GM21367 (cell line): Measurements from ENCODE around the gene PARP16.
"Not testable (repeated sequence)": the region's sequence is repeated elsewhere in the genome, so short reads cannot be mapped to it uniquely, and the experiment has no call there.

Experiments
- ATAC-seq: cut with Tn5 transposase; IDR thresholded peaks from one replicate; pipeline ENCODE4 v1.9.1; 2021; ENCODE audit not compliant: unreplicated experiment

Gene PARP16

DNA sequence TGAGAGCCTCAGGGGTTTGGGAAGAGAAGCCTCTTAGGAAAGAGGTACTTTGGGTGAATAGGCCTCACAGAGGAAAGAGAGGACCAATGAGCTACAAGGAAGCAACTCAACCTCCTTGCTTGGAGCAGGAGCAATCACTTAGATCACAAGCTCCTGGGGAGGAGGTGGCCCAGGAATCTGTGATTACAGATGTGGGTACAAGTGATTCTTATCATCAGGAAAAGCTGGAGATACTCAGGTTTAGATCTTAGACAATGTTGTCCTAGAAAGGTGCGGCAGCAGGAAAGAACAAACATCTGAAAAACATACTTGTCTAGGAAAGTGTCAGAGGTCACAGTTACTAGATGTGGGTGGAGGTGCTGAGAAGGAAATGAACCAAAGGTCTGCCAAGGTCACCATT lies 8.2 kb downstream of the PARP16 start:
- ATAC-seq, result no peak

DNA sequence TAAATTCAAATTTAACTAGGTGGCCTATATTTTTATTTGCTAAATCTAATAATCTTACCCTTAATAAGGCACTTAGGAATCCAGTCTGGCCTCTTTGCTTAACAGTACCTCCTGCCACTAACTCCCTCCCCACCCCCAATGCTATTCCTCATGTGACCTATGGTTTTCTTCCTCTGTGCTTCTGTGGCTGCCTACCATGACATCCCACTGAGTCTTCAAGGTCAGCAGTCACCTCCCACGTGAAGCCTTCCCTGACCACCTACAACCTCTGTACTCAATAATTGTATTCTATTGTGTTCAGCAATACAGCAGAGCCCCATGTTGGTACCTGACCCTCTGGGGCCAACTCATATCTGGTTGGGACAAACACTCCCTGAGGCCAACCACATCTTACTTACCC lies 9.7 kb downstream of the PARP16 start:
- ATAC-seq, result no peak

DNA sequence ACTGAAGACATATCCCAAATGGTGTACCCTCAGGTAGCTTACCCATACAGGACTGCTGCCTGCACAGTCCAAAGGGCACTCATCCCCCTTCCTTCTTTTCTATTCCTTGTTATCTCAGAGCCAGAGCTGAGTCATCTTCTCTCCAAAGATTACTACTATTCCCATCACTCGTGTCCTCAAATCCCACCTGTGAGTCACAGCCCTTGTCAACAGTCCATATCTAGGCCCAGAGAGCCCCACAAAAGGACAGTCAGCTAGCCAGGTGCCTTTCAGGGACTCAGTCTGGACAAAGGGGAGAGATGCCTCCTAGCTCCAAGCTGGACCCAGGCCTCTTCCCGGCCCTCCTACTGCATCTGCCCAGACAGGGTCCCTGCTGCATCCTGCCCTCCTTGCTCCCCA lies 11.0 kb downstream of the PARP16 start:
- no peak for ATAC-seq

DNA sequence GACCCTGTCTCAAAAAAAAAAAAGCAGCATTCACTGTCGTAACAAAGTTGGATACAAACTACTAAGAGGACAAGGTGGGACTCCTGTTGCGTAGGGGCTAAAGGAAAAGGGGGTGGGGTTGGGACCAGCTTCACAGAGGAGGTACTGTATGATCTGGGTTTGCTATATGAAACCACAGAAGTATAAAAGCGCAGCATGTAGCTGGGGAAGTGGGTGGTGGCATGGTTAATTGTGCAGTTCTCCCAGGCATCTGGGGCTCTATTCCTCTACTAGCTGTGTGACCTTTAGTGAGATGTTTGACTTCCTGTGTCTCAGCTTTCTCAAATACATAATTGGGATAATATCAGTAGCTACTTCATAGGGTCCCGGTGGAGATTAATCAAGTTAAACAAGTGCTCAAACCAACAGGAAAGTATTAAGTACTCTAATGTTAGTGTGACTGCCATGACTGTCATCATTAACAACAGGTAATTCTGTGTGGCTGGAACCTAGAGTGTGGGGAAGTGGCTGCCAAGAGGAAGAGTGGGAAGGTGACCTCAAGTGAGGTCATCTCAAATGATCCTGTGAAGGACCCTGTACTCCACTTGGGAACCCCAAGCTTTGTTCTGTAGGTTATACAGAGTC lies 11.5 kb downstream of the PARP16 start:
- no peak for ATAC-seq

DNA sequence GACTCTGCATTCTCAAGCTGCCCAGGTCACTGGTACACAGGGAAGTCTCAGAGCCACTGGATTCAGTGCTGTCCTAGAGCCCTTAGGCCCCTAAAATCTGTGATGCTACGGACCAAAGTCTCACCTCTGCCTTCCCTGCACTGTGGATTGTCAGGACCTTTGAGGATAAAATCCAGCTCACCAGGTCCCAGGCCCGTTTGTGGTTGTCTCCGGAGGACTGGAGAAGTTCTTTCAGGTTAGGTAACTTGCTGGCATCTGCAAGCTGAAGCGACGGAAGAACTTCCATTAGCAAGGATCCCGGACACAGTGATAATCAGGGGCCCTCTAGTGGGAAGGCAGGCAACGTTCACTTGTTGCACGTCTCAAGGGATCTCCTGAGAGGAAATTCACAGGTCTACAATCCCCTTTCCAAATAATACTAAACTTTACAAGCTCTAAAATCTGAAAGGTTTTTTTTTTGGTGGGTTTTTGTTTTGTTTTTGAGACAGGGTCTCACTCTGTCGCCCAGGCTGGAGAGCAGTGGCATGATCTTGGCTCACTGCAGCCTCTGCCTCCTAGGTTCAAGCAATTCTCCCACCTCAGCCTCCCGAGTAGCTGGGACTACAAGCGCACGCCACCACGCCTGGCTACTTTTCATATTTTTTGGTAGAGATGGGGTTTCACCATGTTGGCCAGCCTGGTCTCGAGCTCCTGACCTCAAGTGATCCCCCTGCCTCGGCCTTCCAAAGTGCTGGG lies 15.7 kb downstream of the PARP16 start:
- not testable (repeated sequence) for ATAC-seq

DNA sequence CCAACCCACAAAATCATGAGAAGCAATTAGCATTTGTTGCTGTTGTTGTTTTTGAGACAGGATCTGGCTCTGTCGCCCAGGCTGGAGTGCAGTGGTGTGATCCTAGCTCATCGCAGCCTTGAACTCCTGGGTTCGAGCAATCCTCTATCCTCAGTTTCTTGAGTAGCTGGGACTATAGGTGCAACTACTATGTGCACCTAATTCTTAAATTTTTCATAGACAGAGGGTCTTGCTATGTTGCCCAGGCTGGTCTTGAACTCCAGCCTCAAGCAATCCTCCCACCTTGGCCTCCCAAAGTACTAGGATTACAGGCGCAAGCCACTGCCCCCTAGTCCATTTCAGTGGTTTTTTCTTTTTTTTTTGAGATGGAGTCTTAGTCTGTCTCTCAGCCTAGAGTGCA lies 18.3 kb downstream of the PARP16 start:
- no peak for ATAC-seq

DNA sequence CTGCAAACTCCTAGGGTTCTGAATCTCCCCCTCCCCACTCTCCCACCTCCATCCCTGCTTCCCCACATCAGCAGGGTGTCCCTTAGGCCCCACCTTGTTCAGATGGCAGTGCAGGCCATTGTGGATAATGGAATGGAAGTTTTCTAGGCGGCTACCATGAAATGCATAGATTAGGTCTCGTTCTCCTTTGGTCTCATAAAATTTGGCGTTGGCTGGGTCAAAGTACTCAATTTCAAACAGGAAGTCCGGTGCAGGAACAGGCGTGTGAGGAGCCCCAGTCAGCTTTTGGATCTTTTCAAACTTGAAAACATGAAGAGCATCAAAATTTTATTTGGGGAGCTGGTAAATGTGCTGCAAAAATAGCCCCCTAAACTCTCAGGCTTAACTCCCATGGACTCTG lies 20.2 kb downstream of the PARP16 start:
- no peak for ATAC-seq

DNA sequence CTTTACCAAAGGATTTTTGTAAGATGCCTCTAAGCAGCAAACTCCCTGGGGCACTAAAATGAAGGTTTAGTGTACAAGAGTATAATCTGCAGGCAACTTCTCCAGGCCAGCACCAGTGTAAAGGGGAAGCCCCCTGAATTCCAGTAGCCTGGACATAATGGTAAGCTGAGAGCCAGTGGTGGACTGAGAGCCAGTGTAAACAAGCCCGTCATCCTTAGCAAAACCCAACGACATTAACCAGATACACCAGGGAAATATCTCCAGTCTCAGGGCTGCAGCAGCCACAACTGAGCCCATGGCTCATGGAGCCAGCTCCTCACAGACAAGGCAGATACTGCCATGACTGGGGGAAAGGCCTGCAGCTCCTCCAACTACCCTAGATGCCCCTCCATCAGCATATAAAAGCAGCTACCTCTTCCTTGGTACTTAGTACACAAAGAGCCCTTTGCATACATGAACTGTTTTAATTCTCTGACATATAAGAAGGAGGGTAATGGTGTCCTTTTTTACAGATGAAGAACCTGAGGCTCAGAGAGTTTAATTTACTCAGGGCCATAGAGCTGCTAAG lies 21.7 kb downstream of the PARP16 start:
- no peak for ATAC-seq

DNA sequence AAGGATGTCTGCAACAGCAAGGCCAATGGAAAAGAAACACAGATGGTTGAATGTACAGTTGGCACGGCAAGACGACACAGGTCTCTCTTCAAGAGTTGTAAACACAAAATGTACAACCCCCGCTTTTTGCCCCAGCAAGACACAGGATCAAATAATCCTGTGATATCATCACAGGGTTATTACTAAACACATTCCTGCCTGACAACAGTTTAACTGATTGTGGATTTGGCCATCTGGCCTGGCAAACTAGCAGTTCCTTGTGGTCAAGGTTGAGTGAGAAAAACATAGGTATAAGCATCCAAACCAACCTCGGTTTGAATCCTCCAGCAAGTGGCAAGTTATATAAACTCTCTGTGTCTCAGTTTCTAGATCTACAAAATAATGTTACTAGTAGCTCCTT lies 23.4 kb downstream of the PARP16 start:
- no peak for ATAC-seq

DNA sequence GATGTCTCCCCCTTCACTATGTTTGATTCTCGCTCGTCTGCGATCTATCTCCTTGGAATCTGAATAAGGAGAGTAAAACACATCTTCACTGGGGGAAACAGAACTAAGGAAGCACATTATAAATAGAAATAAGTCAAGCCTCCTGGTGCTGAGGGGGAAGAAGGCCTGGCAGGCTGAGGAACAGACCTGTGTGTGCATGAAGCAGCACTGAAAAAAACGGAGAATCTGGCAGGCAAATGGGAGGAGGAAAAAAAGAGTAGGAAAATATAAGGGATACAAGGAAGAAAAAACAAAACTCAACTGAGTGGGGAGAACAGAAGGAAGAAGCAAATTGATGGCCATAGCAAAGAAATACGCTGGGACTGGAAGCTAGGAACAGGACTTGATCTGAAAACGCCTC lies 25.7 kb downstream of the PARP16 start:
- no peak for ATAC-seq

DNA sequence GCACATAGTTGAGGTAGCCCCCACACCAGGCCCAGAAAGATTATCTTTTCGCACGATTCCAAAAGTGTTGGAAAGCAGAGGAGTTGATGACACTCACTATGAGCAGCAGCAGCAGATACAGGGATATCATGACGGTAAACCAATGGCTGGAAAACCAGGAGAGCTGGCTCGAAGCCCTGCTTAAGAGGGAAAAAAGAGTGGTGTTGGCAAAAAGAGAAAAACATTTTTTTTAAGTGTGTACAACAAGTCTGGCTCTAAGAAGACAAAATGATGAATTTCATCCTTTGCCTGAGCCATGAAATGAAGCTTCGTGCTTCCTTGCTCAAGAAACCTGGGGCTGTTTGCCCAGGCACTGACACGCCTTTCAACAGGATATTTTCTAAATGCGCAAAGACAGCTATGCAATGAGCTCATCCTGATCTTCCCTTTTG lies 27.3 kb downstream of the PARP16 start:
- no peak for ATAC-seq

DNA sequence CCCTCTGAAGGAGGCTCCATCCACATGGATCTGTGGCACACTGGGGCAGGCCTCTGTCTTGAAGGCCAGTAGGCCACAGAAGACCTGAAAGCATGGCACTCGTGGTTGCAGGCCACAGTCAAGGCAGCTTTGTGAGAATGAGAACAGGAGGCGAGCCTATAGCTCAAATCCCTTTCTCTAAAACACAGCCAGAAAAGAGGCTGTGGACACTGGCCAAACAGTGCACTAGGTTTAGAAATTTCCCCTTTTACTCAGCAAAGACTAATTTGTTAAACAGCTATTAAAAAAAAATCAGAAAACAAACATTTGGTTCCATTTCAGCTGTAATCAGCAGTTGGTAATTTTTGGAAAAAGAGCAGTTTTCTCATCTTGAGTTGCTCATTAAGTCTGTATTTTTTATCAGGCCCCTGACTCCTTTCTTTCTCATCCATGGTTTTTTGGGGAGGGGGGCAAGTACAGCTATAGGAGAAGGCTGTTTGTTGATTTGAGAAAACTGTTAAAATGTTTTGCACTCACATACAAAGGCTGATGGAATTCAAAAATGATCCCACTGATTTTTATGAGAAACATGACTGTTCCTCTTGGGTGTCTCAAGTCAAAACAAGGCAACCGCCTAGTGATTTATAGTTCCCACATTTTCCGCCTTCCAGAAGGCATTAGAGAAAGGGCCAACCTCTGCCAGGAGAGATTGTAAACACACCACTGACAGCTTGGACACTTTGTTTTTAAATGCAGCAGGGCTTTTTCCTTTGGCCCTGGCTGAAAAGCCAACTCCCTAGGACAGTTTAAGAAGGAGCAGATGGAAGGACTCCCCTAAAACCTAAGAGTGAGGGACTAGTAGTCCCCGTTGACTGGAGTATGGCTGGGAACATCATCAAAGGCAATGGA lies 28.1 kb downstream of the PARP16 start:
- ATAC-seq, result no peak

DNA sequence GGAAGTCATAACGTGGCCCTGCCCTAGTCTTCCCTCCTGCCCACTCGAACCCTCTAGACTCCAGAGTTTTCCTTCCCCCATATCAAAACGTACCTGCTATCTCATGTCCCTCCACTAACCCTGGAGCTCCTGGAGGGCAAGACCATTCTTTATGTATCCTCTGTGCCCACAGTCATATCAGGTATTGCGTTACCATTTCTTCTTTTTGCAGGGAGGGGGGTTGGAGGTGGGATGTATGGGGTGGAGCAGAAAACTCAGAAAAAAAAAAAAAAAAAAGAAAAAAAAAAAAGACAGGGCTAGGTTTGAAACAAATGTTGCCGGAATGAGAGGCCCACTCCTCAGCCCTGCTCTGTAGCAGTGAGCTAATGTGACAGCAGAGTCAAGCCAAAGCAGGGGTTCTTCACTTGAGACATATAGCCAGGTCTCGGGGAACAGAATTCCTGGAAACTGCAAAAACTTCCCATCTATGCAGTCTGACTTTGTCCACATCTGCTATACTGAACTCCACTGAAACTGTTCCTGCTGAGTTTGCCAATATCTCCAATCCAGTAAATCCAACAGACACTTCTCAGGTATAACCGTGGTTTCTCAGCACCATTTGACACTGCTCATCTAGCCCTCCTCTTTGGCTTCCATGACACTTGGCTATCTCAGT lies 31.1 kb downstream of the PARP16 start:
- ATAC-seq, result no peak

DNA sequence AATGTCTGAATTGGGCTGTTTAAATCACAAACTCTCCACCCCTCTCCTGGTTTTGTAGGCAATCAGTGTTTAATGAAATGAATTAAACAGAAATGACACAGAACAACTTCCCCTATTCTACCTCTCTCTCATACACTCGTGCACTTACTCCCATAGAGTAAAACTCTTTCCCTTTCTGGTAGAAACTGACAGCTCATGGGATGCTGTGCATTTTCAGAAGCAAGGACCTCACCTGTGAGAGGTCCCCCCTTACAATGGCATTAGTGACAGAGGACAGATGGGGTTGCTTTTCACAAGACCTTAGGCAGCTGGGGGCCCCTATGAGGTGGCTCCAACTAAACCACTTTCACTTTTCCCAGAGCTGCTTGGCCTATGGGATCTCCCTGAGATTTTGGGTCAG lies 31.9 kb downstream of the PARP16 start:
- no peak for ATAC-seq

DNA sequence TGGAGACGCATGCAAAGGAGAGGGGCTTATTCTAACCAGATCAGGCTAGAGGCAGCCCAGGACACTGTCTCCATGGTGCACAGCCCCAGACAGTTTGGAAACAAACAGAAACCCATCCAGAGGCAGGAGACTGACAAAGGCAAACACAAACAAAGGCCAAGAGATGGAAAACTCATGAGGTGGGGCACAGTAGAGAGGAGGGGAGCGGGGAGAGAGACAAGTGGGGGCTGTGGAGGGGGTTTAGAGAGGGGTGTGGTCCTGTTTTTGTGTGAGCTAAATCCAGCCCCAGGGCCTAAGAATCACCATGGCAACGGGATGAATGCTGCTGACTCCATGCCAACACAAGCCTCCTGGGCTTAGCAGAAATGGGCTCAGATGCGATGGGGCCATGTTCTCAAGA lies 32.3 kb downstream of the PARP16 start:
- ATAC-seq, result no peak

DNA sequence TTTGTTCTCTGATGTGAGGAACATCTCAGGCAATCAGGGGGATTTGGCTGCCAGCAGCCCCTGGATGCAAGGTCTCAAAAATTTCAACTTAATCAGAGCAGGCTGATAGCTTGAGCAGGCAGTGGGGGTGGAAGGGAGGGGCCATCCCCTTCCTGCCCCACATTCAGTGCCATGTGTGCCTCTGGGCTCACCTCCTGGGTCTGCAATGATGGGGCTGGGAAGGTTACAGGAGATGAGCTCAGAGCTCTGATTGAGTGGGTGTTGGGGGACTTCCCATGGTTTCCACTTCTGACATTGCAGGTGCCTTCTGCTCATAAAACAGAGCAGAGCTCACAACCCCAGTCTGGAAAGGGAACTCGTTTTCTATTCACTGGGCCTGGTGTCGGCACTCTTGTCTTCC lies 37.0 kb downstream of the PARP16 start:
- ATAC-seq, result no peak

DNA sequence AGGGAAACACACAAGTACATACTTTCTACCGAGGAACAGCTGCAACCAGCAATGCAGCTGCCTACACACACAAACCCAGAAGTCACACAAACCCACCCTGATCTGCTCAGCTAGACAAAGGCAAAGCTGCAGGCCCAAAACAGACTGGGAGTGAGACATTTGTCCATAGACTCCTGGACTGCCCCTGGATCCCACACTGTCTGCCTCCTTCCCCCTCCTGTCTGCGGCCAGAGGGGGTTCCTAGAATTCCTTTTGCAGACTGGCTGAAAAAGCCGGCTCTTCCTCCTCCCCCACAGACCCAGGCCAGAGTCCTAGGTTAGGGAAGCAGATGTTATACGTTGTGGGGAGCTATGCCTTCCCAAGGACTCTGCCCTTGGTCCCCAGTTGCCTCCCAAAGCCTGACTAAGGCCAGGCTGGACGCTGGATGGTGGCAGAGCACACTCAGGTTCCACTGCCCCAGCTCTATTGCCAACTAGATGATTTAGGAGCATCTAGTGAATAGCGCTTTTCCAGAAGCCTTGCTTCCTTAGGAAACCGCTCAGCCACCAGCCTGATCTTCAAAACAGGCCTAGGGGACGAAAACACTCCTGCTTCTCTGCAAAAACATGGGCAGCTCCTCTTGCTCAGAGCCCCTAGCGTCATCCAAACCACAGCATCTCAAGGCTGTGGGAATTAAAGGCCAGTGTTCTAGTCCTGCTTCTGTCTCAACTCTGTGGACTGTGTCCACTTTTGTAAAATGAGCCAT lies 38.0 kb downstream of the PARP16 start:
- ATAC-seq, result no peak

DNA sequence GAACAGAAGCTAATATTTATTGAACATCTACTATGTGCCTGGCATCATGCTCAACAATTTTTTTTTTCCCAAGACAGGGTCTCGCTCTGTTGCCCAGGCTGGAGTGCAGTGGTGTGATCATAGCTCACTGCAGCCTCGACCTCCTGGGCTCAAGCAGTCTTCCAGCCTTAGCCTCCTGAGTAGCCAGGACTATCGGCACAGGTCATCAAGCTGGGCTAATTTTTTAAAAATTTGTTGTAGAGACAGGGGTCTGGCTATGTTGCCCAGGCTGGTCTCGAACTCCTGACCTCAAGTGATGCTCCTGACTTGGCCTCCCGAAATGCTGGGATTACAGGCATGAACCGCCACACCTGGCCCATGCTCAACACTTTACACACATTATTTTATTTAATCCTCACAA lies 39.7 kb downstream of the PARP16 start:
- no peak for ATAC-seq

DNA sequence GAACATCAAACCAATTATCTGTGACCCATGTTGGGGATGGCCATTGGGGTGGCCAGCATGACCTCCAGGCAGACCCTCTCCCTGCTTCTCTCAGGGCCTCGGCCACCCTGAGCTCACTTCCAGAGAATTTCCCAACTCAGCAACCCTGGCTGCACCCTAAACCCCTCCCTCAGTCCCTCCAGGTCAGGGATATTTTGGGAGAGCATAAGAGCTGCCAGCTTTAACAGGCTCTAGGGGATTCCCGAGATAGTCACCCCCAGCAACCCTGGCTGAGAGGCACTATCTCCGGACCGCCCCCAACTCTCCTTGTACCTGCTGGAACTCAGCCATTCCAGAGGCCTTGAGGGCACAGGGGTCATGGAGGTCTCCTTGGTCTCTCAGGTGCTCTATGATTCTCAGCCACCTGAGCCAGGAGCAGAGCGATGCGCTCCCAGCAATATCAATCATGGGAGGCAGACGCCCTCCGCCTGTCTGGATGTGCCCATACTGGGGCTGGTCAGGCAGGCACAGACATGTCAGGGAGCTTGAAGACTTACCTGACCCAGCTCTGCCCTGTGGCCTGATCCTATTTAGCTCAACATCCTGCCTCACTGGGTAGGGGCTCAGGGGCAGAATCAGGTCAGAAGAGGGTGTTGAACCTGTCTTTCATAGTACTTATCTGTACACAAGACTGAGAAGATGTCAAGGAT lies 40.5 kb downstream of the PARP16 start:
- ATAC-seq, result no peak
